Testis (tissue), 2 donors: ENCODE results near the gene ANXA8L1.
"Not testable (repeated sequence)": the region's sequence is repeated elsewhere in the genome, so short reads cannot be mapped to it uniquely, and the experiment has no call there.

Experiments used
- CTCF ChIP-seq, 3 experiments: fragments of 450-650 bp in 2 of 3; fragments of 200-600 bp in 1 of 3; sonication (generic) in 1 of 3; IDR thresholded peaks; one replicate each; pipeline ENCODE4 v1.5.1; 2016 to 2019; ENCODE audit warnings: antibody characterized with exemption in 3 of 3, mild to moderate bottlenecking in 2 of 3, moderate library complexity in 1 of 3
- POLR2A ChIP-seq: fragments of 450-650 bp; IDR thresholded peaks from one replicate; pipeline ENCODE4 v1.6.1; 2017; ENCODE audit warnings: antibody characterized with exemption, mild to moderate bottlenecking, moderate library complexity

- not testable (repeated sequence) for TF ChIP-seq CTCF (IDR thresholded peaks at IDR 0.05); POLR2A
Observed at GRCh38 chr10:46374410-46374809, 1.2 kb upstream of the ANXA8L1 start.
